ENCODE results near the gene COQ10B.

DNA sequence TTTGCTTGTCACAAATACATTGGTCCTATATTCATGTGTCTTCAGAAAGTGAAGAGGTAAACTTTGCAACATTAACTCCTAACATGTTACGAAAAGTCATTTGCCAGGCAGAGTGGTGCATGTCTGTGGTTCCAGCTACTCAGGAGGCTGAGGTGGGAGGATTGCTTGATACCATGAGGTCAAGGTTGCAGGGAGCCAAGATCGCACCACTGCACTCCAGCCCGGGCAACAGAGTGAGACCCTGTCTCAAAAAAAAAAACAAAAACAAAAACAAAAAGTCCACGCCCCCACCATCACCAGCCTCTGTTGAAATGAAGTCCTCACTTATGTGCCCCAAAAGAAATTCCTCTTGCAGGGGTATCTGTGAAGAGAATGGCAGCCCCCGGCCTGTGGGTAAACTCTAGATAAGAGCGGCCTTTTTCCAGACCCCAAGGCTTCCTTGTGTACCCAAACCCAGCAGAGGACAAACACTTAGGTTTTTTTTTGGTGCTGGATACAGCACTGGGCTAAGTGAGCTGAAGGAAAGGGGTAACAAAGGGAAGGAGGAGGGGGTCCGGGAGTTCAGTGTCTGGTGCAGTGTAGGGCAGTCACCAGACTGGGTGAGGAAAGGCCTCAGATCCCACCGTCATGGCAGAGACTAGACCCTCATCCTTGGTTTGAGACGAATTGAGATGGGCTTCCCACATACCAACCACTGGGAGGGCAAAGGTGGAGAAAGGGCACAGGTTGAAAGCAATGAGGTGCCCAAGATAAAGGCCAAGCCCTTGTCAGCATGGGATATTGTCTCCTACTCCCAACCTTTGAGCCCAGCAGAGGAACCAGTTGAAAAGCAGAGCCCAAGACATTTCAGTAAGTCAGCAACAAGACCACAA, 27.0 kb downstream of the COQ10B start:
- TF ChIP-seq, protein P1, sequence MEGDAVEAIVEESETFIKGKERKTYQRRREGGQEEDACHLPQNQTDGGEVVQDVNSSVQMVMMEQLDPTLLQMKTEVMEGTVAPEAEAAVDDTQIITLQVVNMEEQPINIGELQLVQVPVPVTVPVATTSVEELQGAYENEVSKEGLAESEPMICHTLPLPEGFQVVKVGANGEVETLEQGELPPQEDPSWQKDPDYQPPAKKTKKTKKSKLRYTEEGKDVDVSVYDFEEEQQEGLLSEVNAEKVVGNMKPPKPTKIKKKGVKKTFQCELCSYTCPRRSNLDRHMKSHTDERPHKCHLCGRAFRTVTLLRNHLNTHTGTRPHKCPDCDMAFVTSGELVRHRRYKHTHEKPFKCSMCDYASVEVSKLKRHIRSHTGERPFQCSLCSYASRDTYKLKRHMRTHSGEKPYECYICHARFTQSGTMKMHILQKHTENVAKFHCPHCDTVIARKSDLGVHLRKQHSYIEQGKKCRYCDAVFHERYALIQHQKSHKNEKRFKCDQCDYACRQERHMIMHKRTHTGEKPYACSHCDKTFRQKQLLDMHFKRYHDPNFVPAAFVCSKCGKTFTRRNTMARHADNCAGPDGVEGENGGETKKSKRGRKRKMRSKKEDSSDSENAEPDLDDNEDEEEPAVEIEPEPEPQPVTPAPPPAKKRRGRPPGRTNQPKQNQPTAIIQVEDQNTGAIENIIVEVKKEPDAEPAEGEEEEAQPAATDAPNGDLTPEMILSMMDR (IDR thresholded peaks at IDR 0.05) = no peak
- TF ChIP-seq POLR2A (IDR thresholded peaks at IDR 0.05) = no peak
